A172 (cell line): ENCODE data around the gene MRPL45. TPM values are rescaled to one million over a fixed set of nuclear protein-coding genes. Genes with fewer than 3 reads are reported as not detected.

Experiments
- total RNA-seq: library from RNA; depleted of rRNA; stranded (reverse); fragments of >200 nt; shearing (Covaris generic); gene quantifications from 2 replicates; pipeline ENCODE4 v1.2.3, GENCODE V29; 2014; rRNA removed

The MRPL45 gene
- total RNA-seq, 1 experiment from 2014 or later = 51.6 TPM

Other genes with a start within 250 kb of the MRPL45 start
- gene TBC1D3C, start 228.5 kb upstream of the MRPL45 start, total RNA-seq = not detected in 2 replicates
- not detected in 2 replicates for gene TBC1D3E, start 169.2 kb upstream of the MRPL45 start, total RNA-seq
- gene TBC1D3, start 104.6 kb upstream of the MRPL45 start, total RNA-seq = not detected in 2 replicates
- gene GPR179, start 46.8 kb downstream of the MRPL45 start, total RNA-seq = 0.46 TPM in 1 of 2 replicates, not detected in the other
- 14.7 and 17.8 TPM in 2 replicates for gene SOCS7, start 54.7 kb downstream of the MRPL45 start, total RNA-seq
- 48.9 and 68.6 TPM in 2 replicates for gene ARHGAP23, start 131.3 kb downstream of the MRPL45 start, total RNA-seq